GM13977 (cell line): ENCODE results near the gene MARK3.

ENCODE experiments used
- DNase-seq: peaks from one replicate; pipeline ENCODE4 v3.0.0; 2012; ENCODE audit warnings: low spot score
- CTCF ChIP-seq: IDR thresholded peaks from 2 replicates; pipeline ENCODE4 v1.5.1; 2012; ENCODE audit warnings: mild to moderate bottlenecking, control low read depth; ENCODE audit not compliant: insufficient read depth; ENCODE audit errors: extremely low read depth, missing control alignments
- in situ Hi-C: fragments of 300-500 bp; cut with MboI; formaldehyde crosslinking; loops from one replicate; pipeline ENCODE4 v1.12.0; 2022; ENCODE audit warnings: low sequenced_read_pairs, low pct_unique_long_range_greater_than_20kb, mixed read lengths, inconsistent platforms; ENCODE audit not compliant: unreplicated experiment

MARK3 gene

DNA sequence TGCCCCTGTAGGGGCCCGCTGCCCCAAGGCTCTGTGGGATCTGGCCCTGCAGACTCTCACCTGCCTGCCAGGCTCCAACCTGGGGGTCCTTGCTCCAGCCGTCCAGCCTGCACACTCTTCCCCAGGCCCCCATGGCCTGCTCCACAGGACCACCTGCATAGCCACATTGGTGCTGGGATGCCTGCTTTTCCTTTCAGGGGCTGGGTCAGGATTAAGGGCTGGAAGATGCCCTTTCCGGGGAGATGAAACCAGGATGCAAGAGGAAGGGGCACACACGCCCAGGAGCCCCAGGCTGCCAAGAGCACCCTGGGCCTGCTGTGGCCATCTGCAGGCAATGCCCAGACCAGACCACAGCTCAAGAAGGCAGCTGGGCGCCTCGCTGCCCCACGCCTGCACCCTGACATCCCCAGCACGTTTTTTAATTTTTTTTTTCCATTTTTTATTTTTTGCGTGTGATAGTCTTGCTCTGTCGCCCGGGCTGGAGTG, 162.3 kb downstream of the MARK3 start:
- DNase-seq, result no peak
- in situ Hi-C loops, result no loop called here
- no peak for TF ChIP-seq CTCF

GRCh38 chr14:103547941-103548462, 162.8 kb downstream of the MARK3 start:
- in situ Hi-C loops, result no loop called here

DNA sequence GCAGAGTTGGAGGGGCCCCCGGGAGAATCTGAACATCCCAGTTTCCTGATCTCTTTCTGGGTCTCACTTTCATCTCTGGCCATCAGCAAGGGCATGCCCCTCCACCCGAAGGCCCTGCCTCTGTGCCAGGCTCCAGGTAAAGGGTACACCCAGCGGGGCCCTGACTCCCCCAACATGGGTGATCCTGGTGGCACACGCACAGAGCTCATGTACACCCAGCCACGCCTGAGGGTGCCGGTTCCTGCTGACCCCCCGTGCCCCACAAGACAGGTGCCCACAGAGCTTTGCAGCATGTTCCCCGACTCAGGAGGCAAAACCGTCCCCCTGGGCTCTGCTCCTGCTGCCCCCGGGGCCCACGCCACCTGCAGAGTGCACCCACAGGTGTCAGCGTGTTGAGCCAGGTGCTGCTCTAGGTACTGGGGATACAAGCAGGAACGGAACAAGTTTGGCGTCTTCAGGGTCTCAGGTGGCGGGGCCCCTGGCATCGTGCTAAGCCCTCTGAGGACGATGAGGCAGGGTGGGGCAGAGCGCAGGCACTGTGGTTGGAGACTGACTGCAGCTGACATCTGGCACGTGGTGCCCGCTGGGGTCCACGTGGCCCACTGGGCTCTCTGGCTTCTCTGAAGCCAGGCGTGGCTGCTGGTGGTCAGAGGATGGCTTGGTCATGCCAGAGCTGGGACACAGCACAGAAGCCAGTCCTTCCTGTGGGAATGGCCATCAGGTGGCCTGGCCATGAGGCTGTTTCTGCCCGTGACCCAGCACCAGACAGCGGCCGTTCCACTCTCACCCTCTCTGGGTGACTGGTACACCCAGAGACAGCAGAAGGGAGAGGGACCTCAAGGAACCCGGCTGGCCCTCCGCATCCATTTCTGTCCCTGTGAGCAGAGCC, 163.5 kb downstream of the MARK3 start:
- in situ Hi-C loops, result no loop called here
- no peak for DNase-seq

More at GRCh38 chr14:103547941-103548462, 162.8 kb downstream of the MARK3 start:
- no peak for TF ChIP-seq CTCF
- DNase-seq, result no peak

DNA sequence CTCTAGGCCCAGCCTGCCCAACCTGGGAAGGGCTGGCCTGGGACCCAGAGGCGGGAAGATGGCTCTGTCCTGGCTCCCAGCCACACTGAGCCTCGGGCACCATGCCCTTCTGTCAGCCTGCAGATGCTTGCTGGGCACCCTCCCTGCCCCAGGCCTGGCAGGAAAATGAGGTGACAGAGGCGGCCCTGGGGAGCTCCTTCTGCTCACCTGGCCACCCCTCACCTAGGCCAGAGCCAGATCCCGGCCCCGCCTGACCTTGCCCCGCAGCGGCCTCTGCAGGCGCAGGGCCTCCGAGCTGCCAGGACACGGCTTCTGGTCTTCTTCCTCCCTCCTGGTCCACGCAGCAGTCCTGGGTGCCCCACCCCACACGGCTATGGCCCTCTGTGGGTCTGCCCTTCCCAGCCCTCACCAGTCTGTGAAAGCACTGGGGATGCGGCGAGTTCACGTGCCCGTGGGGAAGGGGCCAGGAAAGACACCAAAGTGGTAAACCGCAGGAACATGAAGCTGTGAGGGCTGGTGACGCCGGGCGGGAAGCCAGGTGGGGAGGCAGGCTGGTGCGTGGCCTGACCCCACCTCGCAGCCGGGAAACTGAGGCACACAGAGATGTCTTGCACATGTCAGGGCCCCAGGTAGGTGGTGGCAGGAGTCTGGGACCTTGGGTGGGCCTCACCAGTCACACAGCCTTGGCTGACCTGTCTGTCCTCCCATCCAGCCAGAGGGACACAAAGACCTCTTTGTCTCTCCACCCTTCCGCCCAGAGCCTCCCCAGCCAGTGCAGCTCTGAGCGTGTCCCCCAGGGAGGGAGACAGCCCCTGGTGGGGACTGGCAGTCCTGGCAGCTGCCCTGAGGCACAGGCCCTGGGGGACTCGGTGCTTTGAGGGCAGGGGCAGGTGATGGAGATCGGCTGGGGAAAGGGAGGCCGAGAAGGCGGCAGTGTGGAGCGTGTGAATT, 164.4 kb downstream of the MARK3 start:
- in situ Hi-C loops, result loop anchor here (10.0 kb wide), 1 partner anchor 45 kb away; no protein-coding TSS in a partner anchor
- no peak for DNase-seq
- no peak for TF ChIP-seq CTCF

More for the DNA sequence above, 163.5 kb downstream of the MARK3 start:
- no peak for TF ChIP-seq CTCF

- TF ChIP-seq CTCF, result no peak
- in situ Hi-C loops, result loop anchor here (10.0 kb wide), 1 partner anchor 46 kb away; no protein-coding TSS in a partner anchor
- no peak for DNase-seq
These were observed 165.5 kb downstream of the MARK3 start for GRCh38 chr14:103550451-103551337.
